ENCODE data around the gene THRA.

Gene THRA

GRCh38 chr17:40062329-40063186 lies at the start of gene THRA:
THRA (plus strand) TSS chr17:40062965; CDS start chr17:40074489, 11,524 bp downstream.
- Mint-ChIP-seq H3K36me3 (ENCODE audit: low read depth) (no peaks in the 10 kb centered on the region), H3K4me3 (peak within 1 kb of the TSS; percentile 82), H3K4me1 (peaks cover 35% of the 10 kb centered on the region), H3K27ac (peak within 1 kb of the TSS; percentile 78), H3K27me3 (peaks cover 5% of the 10 kb centered on the region), H3K9me3 (no peaks in the 10 kb centered on the region)
- DNase-seq (peak; percentile 68), ATAC-seq (peak; percentile 73)

GRCh38 chr17:40014375-40014980 lies 48.3 kb upstream of the THRA start:
- no peaks in the 10 kb centered on the region for H3K9me3 Mint-ChIP-seq
- ATAC-seq: no peak
- no peaks in the 10 kb centered on the region for H3K36me3 Mint-ChIP-seq (ENCODE audit: low read depth)
- no peak overlapping the region for H3K4me3 Mint-ChIP-seq
- DNase-seq: no peak
- H3K27ac Mint-ChIP-seq: no peak overlapping the region
- H3K4me1 Mint-ChIP-seq: peaks cover 6% of the 10 kb centered on the region
- H3K27me3 Mint-ChIP-seq: peaks cover 1% of the 10 kb centered on the region

- Mint-ChIP-seq H3K27me3 (peaks cover 1% of the 10 kb centered on the region), H3K9me3 (no peaks in the 10 kb centered on the region), H3K4me3 (no peak within 1 kb of the TSS), H3K36me3 (ENCODE audit: low read depth) (peaks cover 1% of the 10 kb centered on the region), H3K4me1 (peaks cover 2% of the 10 kb centered on the region), H3K27ac (no peak within 1 kb of the TSS)
- no peak for DNase-seq
- ATAC-seq: no peak
Observed at GRCh38 chr17:40015005-40015997, 47.5 kb upstream of the THRA start, which contains the start of gene CSF3. CSF3 (plus strand) TSS chr17:40015440; CDS start chr17:40015475, 35 bp downstream.

- Mint-ChIP-seq H3K9me3 (no peaks in the 10 kb centered on the region), H3K4me1 (no peaks in the 10 kb centered on the region), H3K27ac (no peak overlapping the region), H3K27me3 (peaks cover 1% of the 10 kb centered on the region), H3K36me3 (ENCODE audit: low read depth) (peaks cover 6% of the 10 kb centered on the region), H3K4me3 (no peak overlapping the region)
- DNase-seq (no peak), ATAC-seq (no peak)
Observed at GRCh38 chr17:40015998-40016985, 46.5 kb upstream of the THRA start.

- H3K4me3 Mint-ChIP-seq: no peak overlapping the region
- H3K27ac Mint-ChIP-seq: no peak overlapping the region
- H3K27me3 Mint-ChIP-seq: no peaks in the 10 kb centered on the region
- H3K9me3 Mint-ChIP-seq: no peaks in the 10 kb centered on the region
- no peak for ATAC-seq
- H3K36me3 Mint-ChIP-seq (ENCODE audit: low read depth): peaks cover 11% of the 10 kb centered on the region
- H3K4me1 Mint-ChIP-seq: no peaks in the 10 kb centered on the region
- no peak for DNase-seq
Observed at GRCh38 chr17:40017422-40018080, 45.2 kb upstream of the THRA start.

- Mint-ChIP-seq H3K4me3 (no peak overlapping the region), H3K27me3 (no peaks in the 10 kb centered on the region), H3K27ac (no peak overlapping the region), H3K4me1 (no peaks in the 10 kb centered on the region), H3K36me3 (ENCODE audit: low read depth) (peaks cover 11% of the 10 kb centered on the region), H3K9me3 (no peaks in the 10 kb centered on the region)
- ATAC-seq (no peak), DNase-seq (no peak)
Observed at GRCh38 chr17:40018211-40019121, 44.3 kb upstream of the THRA start.

GRCh38 chr17:40019140-40019991 lies 43.4 kb upstream of the THRA start:
- DNase-seq (no peak), ATAC-seq (no peak)
- H3K4me3 Mint-ChIP-seq: no peak overlapping the region
- no peaks in the 10 kb centered on the region for H3K4me1 Mint-ChIP-seq
- H3K36me3 Mint-ChIP-seq (ENCODE audit: low read depth): peaks cover 11% of the 10 kb centered on the region
- no peaks in the 10 kb centered on the region for H3K9me3 Mint-ChIP-seq
- H3K27ac Mint-ChIP-seq: no peak overlapping the region
- H3K27me3 Mint-ChIP-seq: no peaks in the 10 kb centered on the region

GRCh38 chr17:40020146-40020545 lies 42.6 kb upstream of the THRA start:
- DNase-seq: no peak

GRCh38 chr17:40021451-40021971 lies 41.3 kb upstream of the THRA start:
- Mint-ChIP-seq H3K4me1 (peaks cover 10% of the 10 kb centered on the region), H3K4me3 (no peak overlapping the region), H3K36me3 (ENCODE audit: low read depth) (peaks cover 31% of the 10 kb centered on the region), H3K27me3 (no peaks in the 10 kb centered on the region), H3K27ac (no peak overlapping the region), H3K9me3 (no peaks in the 10 kb centered on the region)
- DNase-seq: no peak
- no peak for ATAC-seq

More at GRCh38 chr17:40020146-40020545, 42.6 kb upstream of the THRA start:
- ATAC-seq: no peak
- no peak overlapping the region for H3K27ac Mint-ChIP-seq
- no peaks in the 10 kb centered on the region for H3K27me3 Mint-ChIP-seq
- H3K9me3 Mint-ChIP-seq: no peaks in the 10 kb centered on the region
- peaks cover 17% of the 10 kb centered on the region for H3K36me3 Mint-ChIP-seq (ENCODE audit: low read depth)
- no peak overlapping the region for H3K4me3 Mint-ChIP-seq
- H3K4me1 Mint-ChIP-seq: no peaks in the 10 kb centered on the region

- ATAC-seq: no peak
- Mint-ChIP-seq H3K4me3 (no peak overlapping the region), H3K27ac (no peak overlapping the region), H3K4me1 (peaks cover 16% of the 10 kb centered on the region), H3K9me3 (no peaks in the 10 kb centered on the region), H3K36me3 (ENCODE audit: low read depth) (peaks cover 32% of the 10 kb centered on the region), H3K27me3 (no peaks in the 10 kb centered on the region)
- DNase-seq: no peak
Observed at GRCh38 chr17:40022497-40022896, 40.3 kb upstream of the THRA start.

GRCh38 chr17:40022961-40023541 lies 39.7 kb upstream of the THRA start:
- H3K36me3 Mint-ChIP-seq (ENCODE audit: low read depth): peaks cover 34% of the 10 kb centered on the region
- H3K4me3 Mint-ChIP-seq: no peak overlapping the region
- H3K9me3 Mint-ChIP-seq: no peaks in the 10 kb centered on the region
- no peak for DNase-seq
- H3K27me3 Mint-ChIP-seq: no peaks in the 10 kb centered on the region
- no peak for ATAC-seq
- H3K4me1 Mint-ChIP-seq: peaks cover 16% of the 10 kb centered on the region
- H3K27ac Mint-ChIP-seq: no peak overlapping the region

Measured in activated naive CD8-positive, alpha-beta T cell treated with anti-CD3 and anti-CD28 coated beads, Interleukin-2, amount 50 U/mL, for 24 hours (primary cell).